ENCODE results near the gene ANTXR1.

ANTXR1 gene

DNA sequence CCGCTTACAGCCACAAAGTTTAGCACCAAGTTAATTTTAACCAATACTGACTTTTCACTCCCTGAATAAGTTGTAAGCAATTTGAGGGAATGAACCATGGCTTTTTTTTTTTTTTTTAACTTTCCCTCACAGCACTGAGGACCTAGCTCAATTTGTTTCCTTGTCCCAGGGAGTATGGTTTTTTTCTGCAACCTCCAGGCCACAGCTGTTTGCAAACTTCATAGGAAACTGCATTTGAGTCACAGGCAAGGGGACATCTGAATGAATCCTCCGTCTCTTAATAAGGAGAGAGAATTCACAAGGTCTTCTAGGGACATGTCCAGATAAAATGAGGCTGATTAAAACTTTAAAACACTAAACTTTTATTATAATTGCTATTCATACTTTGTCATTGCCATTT is 192.5 kb downstream of the ANTXR1 start:
- peaks cover 3% of the 10 kb centered on the region for H3K4me1 Mint-ChIP-seq
- no peak overlapping the region for H3K4me3 Mint-ChIP-seq
- H3K27ac Mint-ChIP-seq, result no peak overlapping the region
- H3K9me3 Mint-ChIP-seq, result peaks cover 4% of the 10 kb centered on the region
- no peaks in the 10 kb centered on the region for H3K36me3 Mint-ChIP-seq
- peaks cover 12% of the 10 kb centered on the region for H3K27me3 Mint-ChIP-seq
- DNase-seq (ENCODE audit: low spot score in 2 of 2), result no peak
- no peak for ATAC-seq (ENCODE audit: low read depth)

DNA sequence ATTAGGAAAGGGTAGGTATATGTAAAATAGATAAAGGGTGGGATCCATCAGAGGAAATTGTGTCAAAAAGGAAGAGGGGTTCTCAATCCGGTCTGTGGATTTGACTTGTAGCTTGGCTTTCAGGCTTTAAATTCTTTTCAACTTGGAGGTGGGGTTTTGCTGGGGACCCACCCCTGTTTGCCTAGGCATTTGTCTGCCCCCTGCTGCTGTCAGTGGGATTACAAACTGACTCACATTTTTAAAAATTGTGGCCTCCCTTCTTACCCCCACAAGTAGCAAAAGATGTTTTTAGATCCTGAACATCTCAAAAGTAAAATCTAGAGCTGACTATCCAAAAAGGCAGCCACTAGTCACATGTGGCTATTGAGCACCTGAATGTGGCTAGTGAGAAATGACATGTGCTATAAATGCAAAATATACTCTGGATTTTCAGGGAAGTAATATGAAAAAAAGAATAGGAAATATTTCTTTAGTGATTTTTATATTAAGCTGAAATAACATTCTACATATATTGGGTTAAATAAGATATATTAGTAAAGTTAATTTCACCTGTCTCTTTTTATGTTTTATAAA is 195.1 kb downstream of the ANTXR1 start:
- H3K4me3 Mint-ChIP-seq, result no peak overlapping the region
- H3K27me3 Mint-ChIP-seq, result peaks cover 12% of the 10 kb centered on the region
- ATAC-seq (ENCODE audit: low read depth) (no peak), DNase-seq (ENCODE audit: low spot score in 2 of 2) (no peak)
- H3K9me3 Mint-ChIP-seq, result peaks cover 4% of the 10 kb centered on the region
- H3K27ac Mint-ChIP-seq, result no peak overlapping the region
- peaks cover 3% of the 10 kb centered on the region for H3K4me1 Mint-ChIP-seq
- H3K36me3 Mint-ChIP-seq, result no peaks in the 10 kb centered on the region

DNA sequence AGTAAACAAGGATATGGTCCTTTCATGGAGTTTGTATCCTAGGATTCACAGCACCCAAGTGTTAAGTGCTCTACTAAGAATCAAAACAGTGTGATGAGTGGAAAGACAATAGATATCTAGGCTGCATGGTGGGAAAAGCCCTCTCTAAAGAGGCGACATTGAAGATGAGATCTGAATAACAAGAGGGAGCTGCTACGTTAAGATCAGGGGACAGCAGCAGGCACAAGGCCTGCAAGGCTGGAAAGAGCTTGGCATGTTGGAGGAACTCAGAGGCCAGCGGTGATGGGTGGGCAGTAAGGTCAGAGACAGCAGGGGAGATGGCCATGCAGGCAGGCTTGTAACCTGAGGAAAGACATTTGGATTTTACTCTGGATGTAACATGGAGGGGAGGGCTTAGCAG is 196.5 kb downstream of the ANTXR1 start:
- DNase-seq (ENCODE audit: low spot score in 2 of 2) (no peak), ATAC-seq (ENCODE audit: low read depth) (no peak)
- Mint-ChIP-seq H3K27me3 (peaks cover 10% of the 10 kb centered on the region), H3K4me1 (no peaks in the 10 kb centered on the region), H3K36me3 (no peaks in the 10 kb centered on the region), H3K27ac (no peak overlapping the region), H3K9me3 (peaks cover 4% of the 10 kb centered on the region), H3K4me3 (no peak overlapping the region)

DNA sequence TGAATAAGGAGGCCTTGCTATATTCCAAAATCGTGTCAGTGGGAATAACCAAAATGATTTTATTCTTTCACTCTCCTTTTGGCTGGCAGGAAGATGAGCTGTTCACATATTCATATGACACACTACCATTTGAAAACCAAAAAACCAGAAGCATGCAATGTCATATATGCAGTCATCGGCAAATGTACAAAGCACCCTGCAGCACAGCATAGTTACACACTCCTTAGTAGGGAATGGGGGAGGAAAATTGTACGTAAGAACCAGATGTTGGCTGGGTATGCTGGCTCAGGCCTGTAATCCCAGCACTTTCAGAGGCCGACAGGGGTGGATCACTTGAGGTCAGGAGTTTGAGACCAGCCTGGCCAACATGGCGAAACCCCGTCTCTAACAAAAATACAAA is 197.4 kb downstream of the ANTXR1 start:
- Mint-ChIP-seq H3K4me3 (no peak overlapping the region), H3K36me3 (no peaks in the 10 kb centered on the region), H3K27ac (no peak overlapping the region), H3K4me1 (no peaks in the 10 kb centered on the region), H3K27me3 (peaks cover 6% of the 10 kb centered on the region), H3K9me3 (peaks cover 4% of the 10 kb centered on the region)
- ATAC-seq (ENCODE audit: low read depth), result no peak
- DNase-seq (ENCODE audit: low spot score in 2 of 2), result no peak

DNA sequence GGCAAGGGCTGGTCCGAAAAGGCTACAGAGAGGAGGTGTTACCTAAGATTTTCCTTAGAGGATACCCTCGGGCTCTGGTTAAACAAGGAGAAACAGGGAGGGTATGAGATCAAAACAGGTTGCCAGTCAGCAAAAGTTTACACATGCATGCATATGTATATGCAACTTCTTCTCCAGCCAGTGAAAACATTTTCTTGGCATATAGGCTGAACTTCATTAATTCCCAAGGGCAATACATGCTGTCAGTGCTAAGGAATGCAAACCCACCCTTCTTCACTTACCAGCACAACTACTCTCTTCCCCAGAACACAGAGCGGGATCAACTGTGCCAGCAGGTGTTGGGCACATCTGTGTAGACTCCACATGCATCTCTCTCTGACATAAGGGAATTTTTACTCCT is 198.1 kb downstream of the ANTXR1 start:
- Mint-ChIP-seq H3K4me1 (no peaks in the 10 kb centered on the region), H3K36me3 (no peaks in the 10 kb centered on the region), H3K9me3 (peaks cover 4% of the 10 kb centered on the region), H3K27ac (no peak overlapping the region), H3K27me3 (peaks cover 6% of the 10 kb centered on the region), H3K4me3 (no peak overlapping the region)
- ATAC-seq (ENCODE audit: low read depth), result no peak
- DNase-seq (ENCODE audit: low spot score in 2 of 2), result no peak

DNA sequence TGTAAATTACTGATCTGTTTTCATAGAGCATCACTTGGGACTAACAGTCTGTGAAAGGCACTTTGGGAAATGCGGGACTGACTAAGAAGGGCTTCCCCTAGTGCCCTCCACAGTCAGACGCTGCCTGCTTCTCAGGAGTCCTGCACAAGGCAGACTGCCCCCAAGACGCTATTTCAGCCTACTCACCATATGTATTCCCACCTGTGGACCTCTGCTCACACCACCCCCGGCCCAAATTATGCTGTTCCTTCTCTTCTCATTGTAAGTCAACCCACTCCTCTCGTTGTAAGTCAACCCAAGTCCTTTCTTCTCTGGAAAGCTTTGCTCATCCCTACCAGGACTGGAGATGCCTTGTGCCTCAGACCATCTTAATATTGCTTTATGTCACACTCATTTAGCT is 198.7 kb downstream of the ANTXR1 start:
- Mint-ChIP-seq H3K27ac (no peak overlapping the region), H3K4me1 (no peaks in the 10 kb centered on the region), H3K27me3 (peaks cover 5% of the 10 kb centered on the region), H3K4me3 (no peak overlapping the region), H3K9me3 (peaks cover 4% of the 10 kb centered on the region), H3K36me3 (no peaks in the 10 kb centered on the region)
- ATAC-seq (ENCODE audit: low read depth) (no peak), DNase-seq (ENCODE audit: low spot score in 2 of 2) (no peak)

DNA sequence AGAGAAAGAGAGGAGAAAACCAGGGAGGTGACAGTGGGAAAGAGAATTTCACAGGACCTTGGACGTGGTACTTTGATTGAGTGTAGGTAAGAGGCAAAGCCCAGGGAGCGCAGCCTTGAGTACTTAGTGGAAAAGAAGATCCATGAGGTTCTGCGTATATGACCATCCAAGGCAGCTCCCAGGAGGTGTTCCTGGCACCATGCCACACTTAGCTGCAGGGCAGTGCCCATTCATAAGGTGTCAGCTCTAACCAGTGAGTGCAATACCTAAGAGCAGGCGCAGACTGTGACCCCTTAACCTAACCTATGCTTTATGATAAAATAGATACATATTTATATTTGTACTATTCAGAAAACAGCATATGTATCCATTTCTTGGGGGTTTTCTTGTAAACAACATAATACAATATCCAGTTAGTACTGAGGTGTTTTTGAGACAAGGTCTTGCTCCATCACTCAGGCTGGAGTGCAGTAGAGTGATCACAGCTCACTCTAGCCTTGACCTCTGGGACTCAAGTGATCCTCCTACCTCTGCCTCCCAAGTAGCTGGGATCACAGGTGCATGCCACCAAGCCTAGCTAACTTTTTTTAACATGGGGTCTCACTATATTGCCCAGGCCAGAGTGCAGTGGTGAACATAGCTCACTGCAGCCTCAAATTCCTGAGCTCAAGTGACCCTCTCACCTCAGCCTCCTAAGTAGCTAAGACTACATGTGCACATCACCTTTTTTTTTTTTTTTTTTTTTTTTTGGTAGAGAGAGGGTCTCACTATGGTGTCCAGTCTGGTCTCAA is 199.5 kb downstream of the ANTXR1 start:
- no peaks in the 10 kb centered on the region for H3K36me3 Mint-ChIP-seq
- H3K4me1 Mint-ChIP-seq, result no peaks in the 10 kb centered on the region
- H3K27me3 Mint-ChIP-seq, result peaks cover 6% of the 10 kb centered on the region
- H3K9me3 Mint-ChIP-seq, result peaks cover 3% of the 10 kb centered on the region
- ATAC-seq (ENCODE audit: low read depth) (no peak), DNase-seq (ENCODE audit: low spot score in 2 of 2) (no peak)
- H3K27ac Mint-ChIP-seq, result no peak overlapping the region
- no peak overlapping the region for H3K4me3 Mint-ChIP-seq

DNA sequence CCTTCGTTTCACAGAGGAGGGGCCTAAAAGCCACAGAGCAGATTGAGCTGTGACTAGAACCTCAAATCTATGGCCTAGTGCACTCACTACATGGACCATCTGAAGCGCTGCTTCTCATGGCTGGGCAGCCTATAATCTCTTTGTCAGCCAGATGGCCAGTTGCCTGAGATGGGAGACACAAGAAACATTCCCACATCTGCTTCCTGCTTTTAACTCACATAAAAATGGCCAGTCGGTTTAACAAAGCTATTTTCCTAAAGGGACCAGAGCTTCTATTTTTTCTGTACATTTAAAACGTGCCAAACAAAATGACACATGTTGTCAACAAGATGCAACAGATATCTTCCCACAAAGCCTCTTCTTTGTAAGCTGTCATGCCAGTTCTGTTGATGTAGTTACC is 200.2 kb downstream of the ANTXR1 start:
- no peaks in the 10 kb centered on the region for H3K36me3 Mint-ChIP-seq
- H3K27ac Mint-ChIP-seq, result no peak overlapping the region
- H3K4me1 Mint-ChIP-seq, result no peaks in the 10 kb centered on the region
- H3K27me3 Mint-ChIP-seq, result peaks cover 3% of the 10 kb centered on the region
- DNase-seq (ENCODE audit: low spot score in 2 of 2) (no peak), ATAC-seq (ENCODE audit: low read depth) (no peak)
- no peaks in the 10 kb centered on the region for H3K9me3 Mint-ChIP-seq
- H3K4me3 Mint-ChIP-seq, result no peak overlapping the region

DNA sequence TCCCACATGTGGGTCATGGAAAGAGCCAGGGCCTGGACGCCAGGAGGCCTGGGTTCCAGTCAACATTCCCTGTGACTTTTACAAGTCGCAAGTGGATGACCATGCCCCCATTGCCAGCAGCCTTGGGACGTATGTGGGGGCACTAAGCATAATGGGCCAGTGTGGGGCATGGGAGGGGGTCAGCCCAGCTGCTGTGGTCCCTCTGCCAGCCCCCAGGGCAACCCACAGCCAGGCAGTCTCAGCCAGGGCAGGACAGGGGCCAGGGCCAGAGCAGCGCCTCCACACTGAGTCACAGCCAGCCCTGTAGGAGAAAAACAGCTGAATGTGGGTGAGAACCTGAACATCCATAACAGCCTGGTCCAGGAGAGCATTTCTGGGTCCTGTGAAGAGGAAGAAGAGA is 200.8 kb downstream of the ANTXR1 start:
- Mint-ChIP-seq H3K9me3 (no peaks in the 10 kb centered on the region), H3K27ac (no peak overlapping the region), H3K4me1 (no peaks in the 10 kb centered on the region), H3K27me3 (peaks cover 3% of the 10 kb centered on the region), H3K4me3 (no peak overlapping the region), H3K36me3 (no peaks in the 10 kb centered on the region)
- no peak for ATAC-seq (ENCODE audit: low read depth)
- DNase-seq (ENCODE audit: low spot score in 2 of 2), result no peak

DNA sequence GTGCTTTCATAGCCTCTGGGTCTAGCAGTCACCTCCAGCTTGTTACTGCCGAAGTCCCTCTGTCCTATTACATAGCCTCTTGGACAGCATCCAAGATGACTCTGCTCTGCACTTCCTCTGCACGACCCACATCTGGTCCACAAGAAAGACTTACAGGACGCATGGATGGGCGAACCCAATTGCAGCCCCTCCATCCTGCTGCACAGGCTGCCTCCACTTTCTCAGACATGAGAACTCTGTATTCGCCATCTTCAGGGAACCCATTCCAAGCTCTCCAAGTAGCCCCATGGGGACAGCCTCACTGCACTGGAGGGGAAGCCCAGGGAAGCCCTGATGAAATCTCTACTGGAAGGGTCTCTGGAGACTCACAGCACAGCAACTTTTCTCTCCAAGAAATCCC is 201.9 kb downstream of the ANTXR1 start:
- Mint-ChIP-seq H3K4me3 (no peak overlapping the region), H3K9me3 (no peaks in the 10 kb centered on the region), H3K27ac (no peak overlapping the region), H3K4me1 (no peaks in the 10 kb centered on the region), H3K27me3 (peaks cover 3% of the 10 kb centered on the region), H3K36me3 (no peaks in the 10 kb centered on the region)
- DNase-seq (ENCODE audit: low spot score in 2 of 2) (no peak), ATAC-seq (ENCODE audit: low read depth) (no peak)

DNA sequence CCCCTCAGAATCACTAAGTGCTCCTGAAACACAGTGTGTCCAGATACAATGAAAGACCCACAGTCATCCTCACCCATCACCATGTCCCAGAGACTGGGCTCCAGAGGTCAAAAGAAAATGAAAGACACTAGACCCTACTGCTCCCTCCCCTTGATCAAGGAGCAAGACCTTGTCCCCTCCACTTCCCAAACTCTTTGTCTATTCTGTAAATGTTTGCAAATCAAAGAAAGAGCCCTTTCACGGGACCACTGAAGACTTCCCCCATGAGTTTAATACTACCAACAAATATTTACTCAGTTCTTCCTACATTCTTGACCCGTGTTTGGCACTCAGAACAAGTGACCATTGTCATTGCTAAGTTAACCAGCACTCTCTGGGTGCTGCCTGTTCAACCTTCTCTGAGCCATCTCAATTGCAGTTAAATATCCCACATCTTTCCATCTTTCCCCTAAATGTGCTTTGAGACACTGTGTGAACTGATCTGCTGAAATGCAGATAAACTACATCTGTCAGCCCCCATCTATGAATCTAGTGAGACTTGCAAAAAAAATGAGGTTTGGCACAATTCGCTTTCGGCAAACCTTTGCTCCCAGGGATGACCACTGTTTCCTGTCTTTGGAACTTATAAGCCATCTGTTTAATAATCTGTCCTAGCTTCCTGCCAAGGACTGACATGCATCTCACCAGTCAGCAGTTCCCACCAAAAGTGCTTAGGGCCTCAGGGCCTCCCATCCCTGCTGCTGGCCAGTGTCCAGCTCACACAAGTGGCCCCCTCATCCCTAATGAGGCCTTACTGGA is 203.8 kb downstream of the ANTXR1 start:
- ATAC-seq (ENCODE audit: low read depth) (no peak), DNase-seq (ENCODE audit: low spot score in 2 of 2) (no peak)
- Mint-ChIP-seq H3K27ac (no peak overlapping the region), H3K4me3 (no peak overlapping the region), H3K9me3 (no peaks in the 10 kb centered on the region), H3K36me3 (no peaks in the 10 kb centered on the region), H3K27me3 (peaks cover 3% of the 10 kb centered on the region), H3K4me1 (no peaks in the 10 kb centered on the region)

DNA sequence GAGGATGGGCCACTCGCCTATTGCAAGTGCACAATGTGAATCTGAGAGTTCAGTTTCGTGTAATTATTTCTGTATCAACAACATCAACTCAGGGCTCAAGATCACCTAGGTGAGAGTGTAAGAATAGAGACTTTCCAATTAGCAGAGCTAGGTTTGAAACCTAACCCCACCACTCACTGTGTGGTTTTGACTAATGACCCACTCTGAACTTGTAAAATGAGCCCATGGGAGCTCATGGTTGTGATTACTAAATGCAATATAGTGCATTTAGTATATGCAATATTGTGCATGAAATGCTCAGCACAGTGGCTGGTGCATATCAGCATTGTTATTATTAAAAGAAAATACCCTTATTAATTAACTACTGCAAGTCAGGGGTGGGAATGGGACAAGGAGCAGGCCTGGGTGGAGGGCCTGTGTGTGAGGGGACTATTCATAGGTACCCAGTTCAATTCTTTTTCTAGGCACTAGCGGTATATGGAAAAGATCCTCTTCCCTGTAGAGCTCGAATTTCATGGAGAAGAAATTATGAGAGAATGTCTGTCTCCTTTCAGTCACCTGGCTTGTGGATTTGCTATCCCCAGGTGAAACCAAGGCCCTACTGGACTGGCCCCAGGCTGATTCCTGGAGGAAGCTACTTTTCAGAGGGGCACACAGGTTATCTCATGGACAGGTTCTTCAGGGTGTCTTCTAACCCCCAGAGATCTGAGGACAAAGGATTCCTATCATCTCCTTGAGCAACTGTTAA is 204.5 kb downstream of the ANTXR1 start:
- no peaks in the 10 kb centered on the region for H3K36me3 Mint-ChIP-seq
- ATAC-seq (ENCODE audit: low read depth), result no peak
- H3K4me3 Mint-ChIP-seq, result no peak overlapping the region
- no peaks in the 10 kb centered on the region for H3K9me3 Mint-ChIP-seq
- DNase-seq (ENCODE audit: low spot score in 2 of 2), result no peak
- no peaks in the 10 kb centered on the region for H3K4me1 Mint-ChIP-seq
- no peak overlapping the region for H3K27ac Mint-ChIP-seq
- peaks cover 3% of the 10 kb centered on the region for H3K27me3 Mint-ChIP-seq

DNA sequence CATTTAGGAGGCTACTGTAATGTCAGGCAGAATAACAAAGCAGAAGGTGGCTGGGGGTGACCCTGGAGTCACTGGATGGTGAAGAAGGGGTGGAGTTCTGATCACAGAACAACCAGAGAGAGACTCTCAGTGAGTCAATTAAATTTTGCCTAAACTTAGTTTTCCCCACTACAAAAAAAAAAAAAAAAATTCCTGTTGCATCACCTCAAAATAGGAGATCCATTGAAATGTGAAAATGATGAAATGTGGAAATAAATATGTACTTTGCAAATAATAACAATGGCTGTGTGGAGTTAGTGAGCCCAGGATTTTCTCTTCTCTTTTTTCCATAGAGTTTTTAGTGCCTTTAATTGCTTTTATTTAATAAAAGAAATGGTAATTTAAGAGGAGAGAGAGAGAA is 208.5 kb downstream of the ANTXR1 start:
- DNase-seq (ENCODE audit: low spot score in 2 of 2) (no peak), ATAC-seq (ENCODE audit: low read depth) (no peak)
- Mint-ChIP-seq H3K4me1 (no peaks in the 10 kb centered on the region), H3K9me3 (no peaks in the 10 kb centered on the region), H3K27ac (no peak overlapping the region), H3K4me3 (no peak overlapping the region), H3K36me3 (no peaks in the 10 kb centered on the region), H3K27me3 (peaks cover 10% of the 10 kb centered on the region)
